ENCODE measurements around the gene HACE1. TPM values are rescaled to one million over a fixed set of nuclear protein-coding genes. Genes with fewer than 3 reads are reported as not detected.

The HACE1 gene
- total and polyA plus RNA-seq, 2 donors from 2014 or later, result 6.2 to 12.3 TPM

DNA sequence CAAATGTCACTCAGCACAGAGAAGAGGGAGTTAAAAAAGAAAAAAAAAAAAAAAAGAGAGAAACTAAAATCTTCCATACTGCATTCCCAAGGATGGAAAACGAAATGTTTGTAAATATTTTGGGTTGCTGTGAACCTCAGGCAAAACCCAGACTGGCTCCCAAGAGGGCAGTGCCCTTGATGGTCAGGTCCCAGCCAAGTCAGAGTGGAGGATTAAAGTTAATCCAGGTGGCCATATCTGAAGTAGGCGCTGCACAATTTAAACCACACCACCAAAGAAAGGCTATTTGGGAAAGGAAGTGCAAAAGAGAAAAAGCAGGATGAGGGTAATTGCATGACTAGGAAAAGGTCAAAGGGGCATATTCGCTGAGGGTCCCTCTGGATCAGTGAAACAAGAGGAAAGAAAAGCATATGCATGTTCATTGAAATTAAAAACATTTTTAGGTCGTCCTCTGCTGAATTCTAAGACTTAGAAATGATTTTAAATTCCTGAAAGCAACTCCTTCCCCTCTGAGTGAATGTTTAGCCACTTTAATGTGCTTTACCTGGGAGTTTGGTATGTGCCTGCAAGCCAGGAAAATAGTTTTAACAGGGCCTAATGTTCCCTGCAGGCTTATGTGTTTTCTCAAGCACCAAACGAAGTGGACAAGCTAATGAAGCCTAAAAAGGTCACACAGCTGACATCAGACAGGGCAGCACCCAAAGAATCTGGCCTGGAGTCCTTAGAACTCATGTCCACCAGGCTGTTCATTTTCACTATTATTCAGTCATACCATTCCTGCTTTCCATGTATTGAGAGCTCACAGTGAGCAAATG, 159.1 kb downstream of the HACE1 start:
- FAIRE-seq (no peak), DNase-seq (peak in 3 of 5 donors; percentile 44 to 81 (median 76))
- Histone ChIP-seq H3K4me3 (ENCODE audit: low read length in 3 of 3) (peak overlapping the region in 1 of 3 donors; percentile 30), H3K9me3 (ENCODE audit: control insufficient read depth in 2 of 3, insufficient read depth in 1 of 3, low read length in 3 of 3) (no peaks in the 10 kb centered on the region), H3K9ac (ENCODE audit: low read length in 3 of 3) (peak overlapping the region in 1 of 3 donors; percentile 27), H3K27me3 (ENCODE audit: control insufficient read depth, insufficient read depth, low read length) (no peaks in the 10 kb centered on the region), H3K4me1 (ENCODE audit: control insufficient read depth in 2 of 3, insufficient read depth in 2 of 3, low read depth in 1 of 3, low read length in 3 of 3) (peaks cover 0 to 11% (median 0%) of the 10 kb centered on the region in 3 donors), H3K36me3 (ENCODE audit: control insufficient read depth in 2 of 3, insufficient read depth in 3 of 3, low read length in 3 of 3) (no peaks in the 10 kb centered on the region), H3K27ac (ENCODE audit: low read depth in 2 of 2, low read length in 2 of 2) (peak overlapping the region; percentile 29 to 78)
- intact Hi-C loops (cut with DNase I), result no loop called here
- TF ChIP-seq, protein P1, sequence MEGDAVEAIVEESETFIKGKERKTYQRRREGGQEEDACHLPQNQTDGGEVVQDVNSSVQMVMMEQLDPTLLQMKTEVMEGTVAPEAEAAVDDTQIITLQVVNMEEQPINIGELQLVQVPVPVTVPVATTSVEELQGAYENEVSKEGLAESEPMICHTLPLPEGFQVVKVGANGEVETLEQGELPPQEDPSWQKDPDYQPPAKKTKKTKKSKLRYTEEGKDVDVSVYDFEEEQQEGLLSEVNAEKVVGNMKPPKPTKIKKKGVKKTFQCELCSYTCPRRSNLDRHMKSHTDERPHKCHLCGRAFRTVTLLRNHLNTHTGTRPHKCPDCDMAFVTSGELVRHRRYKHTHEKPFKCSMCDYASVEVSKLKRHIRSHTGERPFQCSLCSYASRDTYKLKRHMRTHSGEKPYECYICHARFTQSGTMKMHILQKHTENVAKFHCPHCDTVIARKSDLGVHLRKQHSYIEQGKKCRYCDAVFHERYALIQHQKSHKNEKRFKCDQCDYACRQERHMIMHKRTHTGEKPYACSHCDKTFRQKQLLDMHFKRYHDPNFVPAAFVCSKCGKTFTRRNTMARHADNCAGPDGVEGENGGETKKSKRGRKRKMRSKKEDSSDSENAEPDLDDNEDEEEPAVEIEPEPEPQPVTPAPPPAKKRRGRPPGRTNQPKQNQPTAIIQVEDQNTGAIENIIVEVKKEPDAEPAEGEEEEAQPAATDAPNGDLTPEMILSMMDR (IDR thresholded peaks at IDR 0.05; ENCODE audit: borderline replicate concordance, extremely low read depth, insufficient read depth), result no peak

GRCh38 chr6:104699593-104700329, 160.0 kb downstream of the HACE1 start:
- Histone ChIP-seq H3K27me3 (ENCODE audit: control insufficient read depth, insufficient read depth, low read length) (no peaks in the 10 kb centered on the region), H3K36me3 (ENCODE audit: control insufficient read depth in 2 of 3, insufficient read depth in 3 of 3, low read length in 3 of 3) (no peaks in the 10 kb centered on the region), H3K9me3 (ENCODE audit: control insufficient read depth in 2 of 3, insufficient read depth in 1 of 3, low read length in 3 of 3) (no peaks in the 10 kb centered on the region), H3K27ac (ENCODE audit: low read depth in 2 of 2, low read length in 2 of 2) (no peak overlapping the region), H3K4me3 (ENCODE audit: low read length in 3 of 3) (no peak overlapping the region), H3K9ac (ENCODE audit: low read length in 3 of 3) (no peak overlapping the region), H3K4me1 (ENCODE audit: control insufficient read depth in 2 of 3, insufficient read depth in 2 of 3, low read depth in 1 of 3, low read length in 3 of 3) (peaks cover 0 to 11% (median 0%) of the 10 kb centered on the region in 3 donors)
- FAIRE-seq (no peak), DNase-seq (peak in 1 of 5 donors; percentile 29)
- TF ChIP-seq, protein P1 (IDR thresholded peaks at IDR 0.05; ENCODE audit: borderline replicate concordance, extremely low read depth, insufficient read depth), result no peak
- intact Hi-C loops (cut with DNase I), result loop anchor here (10.0 kb wide), 1 partner anchor 65 kb away; no protein-coding TSS in a partner anchor

GRCh38 chr6:104698979-104699378, 160.7 kb downstream of the HACE1 start:
- TF ChIP-seq, protein P1 (IDR thresholded peaks at IDR 0.05; ENCODE audit: borderline replicate concordance, extremely low read depth, insufficient read depth), result no peak

More at GRCh38 chr6:104698979-104699378, 160.7 kb downstream of the HACE1 start:
- peaks cover 0 to 11% (median 0%) of the 10 kb centered on the region in 3 donors for H3K4me1 ChIP-seq (ENCODE audit: control insufficient read depth in 2 of 3, insufficient read depth in 2 of 3, low read depth in 1 of 3, low read length in 3 of 3)
- FAIRE-seq, result no peak
- H3K4me3 ChIP-seq (ENCODE audit: low read length in 3 of 3), result no peak overlapping the region
- H3K36me3 ChIP-seq (ENCODE audit: control insufficient read depth in 2 of 3, insufficient read depth in 3 of 3, low read length in 3 of 3), result no peaks in the 10 kb centered on the region
- no peaks in the 10 kb centered on the region for H3K27me3 ChIP-seq (ENCODE audit: control insufficient read depth, insufficient read depth, low read length)
- H3K9ac ChIP-seq (ENCODE audit: low read length in 3 of 3), result no peak overlapping the region
- no peak for DNase-seq
- intact Hi-C loops (cut with DNase I), result loop anchor here (10.0 kb wide), 1 partner anchor 66 kb away; no protein-coding TSS in a partner anchor
- no peak overlapping the region for H3K27ac ChIP-seq (ENCODE audit: low read depth in 2 of 2, low read length in 2 of 2)
- no peaks in the 10 kb centered on the region for H3K9me3 ChIP-seq (ENCODE audit: control insufficient read depth in 2 of 3, insufficient read depth in 1 of 3, low read length in 3 of 3)
